Non-pigmented ciliary epithelial cell (primary cell): ENCODE data around the gene ZNF330.

Source experiments
- DNase-seq: peaks from one replicate; pipeline ENCODE4 v3.0.0-alpha.2; 2010; ENCODE audit warnings: low read depth

ZNF330 gene

GRCh38 chr4:141233673-141234072 lies 13.0 kb downstream of the ZNF330 start:
- DNase-seq, result no peak

GRCh38 chr4:141238186-141238585 lies 17.5 kb downstream of the ZNF330 start:
- DNase-seq, result no peak

- DNase-seq, result no peak
Observed at GRCh38 chr4:141240259-141240658, 19.6 kb downstream of the ZNF330 start.

- no peak for DNase-seq
Observed at GRCh38 chr4:141240671-141241070, 20.0 kb downstream of the ZNF330 start.

- no peak for DNase-seq
Observed at GRCh38 chr4:141241986-141242385, 21.3 kb downstream of the ZNF330 start.

GRCh38 chr4:141244419-141244818 lies 23.7 kb downstream of the ZNF330 start:
- DNase-seq, result no peak

GRCh38 chr4:141246243-141246642 lies 25.5 kb downstream of the ZNF330 start:
- DNase-seq, result peak; percentile 59

- no peak for DNase-seq
Observed at GRCh38 chr4:141246683-141247429, 26.2 kb downstream of the ZNF330 start.

- no peak for DNase-seq
Observed at GRCh38 chr4:141247430-141247780, 26.7 kb downstream of the ZNF330 start.

- DNase-seq, result peak; percentile 65
Observed at GRCh38 chr4:141248029-141248428, 27.3 kb downstream of the ZNF330 start.

- no peak for DNase-seq
Observed at GRCh38 chr4:141248486-141248885, 27.8 kb downstream of the ZNF330 start.

- DNase-seq, result no peak
Observed at GRCh38 chr4:141254326-141254725, 33.6 kb downstream of the ZNF330 start.

GRCh38 chr4:141255016-141255415 lies 34.3 kb downstream of the ZNF330 start:
- DNase-seq, result no peak

- DNase-seq, result no peak
Observed at GRCh38 chr4:141258558-141258957, 37.9 kb downstream of the ZNF330 start.

- DNase-seq, result peak; percentile 91
Observed at GRCh38 chr4:141275834-141276233, 55.1 kb downstream of the ZNF330 start.

- DNase-seq, result no peak
Observed at GRCh38 chr4:141283152-141283551, 62.5 kb downstream of the ZNF330 start.

GRCh38 chr4:141283563-141283962 lies 62.9 kb downstream of the ZNF330 start:
- DNase-seq, result no peak
